HepG2 (cell line): ENCODE results near the gene MAP3K20.

Experiments
- CEBPG ChIP-seq: IDR thresholded peaks from 2 replicates; pipeline ENCODE4 v1.6.1; 2016
- CTCF ChIP-seq: sonication (generic); formaldehyde crosslinking; IDR thresholded peaks from 2 replicates; pipeline ENCODE4 v1.5.0; 2020; ENCODE audit warnings: mild to moderate bottlenecking, missing genetic modification reagents, moderate library complexity
- HNRNPH1 ChIP-seq: fragments of 200-400 bp; formaldehyde crosslinking; optimal IDR thresholded peaks from 2 replicates; pipeline ENCODE3; 2017; ENCODE audit warnings: mild to moderate bottlenecking, low read depth, low read length
- MLLT10 ChIP-seq: sonication (generic); formaldehyde crosslinking; IDR thresholded peaks from 2 replicates; pipeline ENCODE4 v1.4.0; 2020; ENCODE audit warnings: missing genetic modification reagents
- NBN ChIP-seq: fragments of 450-650 bp; conservative IDR thresholded peaks from 2 replicates; pipeline ENCODE4 v1.6.1; 2017
- NFKB2 ChIP-seq: sonication (generic); formaldehyde crosslinking; IDR thresholded peaks from 2 replicates; pipeline ENCODE4 v1.4.0; 2020; ENCODE audit warnings: missing genetic modification reagents, borderline replicate concordance
- ZFP90 ChIP-seq: sonication (generic); formaldehyde crosslinking; IDR thresholded peaks from 2 replicates; pipeline ENCODE4 v1.8.0; 2022; ENCODE audit warnings: missing genetic modification reagents, mild to moderate bottlenecking, inconsistent platforms, borderline replicate concordance
- ZNF576 ChIP-seq: sonication (generic); formaldehyde crosslinking; IDR thresholded peaks from 2 replicates; pipeline ENCODE4 v1.4.0; 2020; ENCODE audit warnings: mild to moderate bottlenecking, missing genetic modification reagents
- ZNF776 ChIP-seq: sonication (generic); formaldehyde crosslinking; IDR thresholded peaks from 2 replicates; pipeline ENCODE4 v1.4.0; 2020; ENCODE audit warnings: mild to moderate bottlenecking, missing genetic modification reagents
- ZNF782 ChIP-seq: sonication (generic); formaldehyde crosslinking; IDR thresholded peaks from 2 replicates; pipeline ENCODE4 v1.4.0; 2020; ENCODE audit warnings: missing genetic modification reagents, mild to moderate bottlenecking, borderline replicate concordance
- TF ChIP-seq, protein P1 (sequence below): sonication (generic); formaldehyde crosslinking; IDR thresholded peaks from 2 replicates; pipeline ENCODE4 v1.4.0; 2020; ENCODE audit warnings: missing genetic modification reagents

DNA sequence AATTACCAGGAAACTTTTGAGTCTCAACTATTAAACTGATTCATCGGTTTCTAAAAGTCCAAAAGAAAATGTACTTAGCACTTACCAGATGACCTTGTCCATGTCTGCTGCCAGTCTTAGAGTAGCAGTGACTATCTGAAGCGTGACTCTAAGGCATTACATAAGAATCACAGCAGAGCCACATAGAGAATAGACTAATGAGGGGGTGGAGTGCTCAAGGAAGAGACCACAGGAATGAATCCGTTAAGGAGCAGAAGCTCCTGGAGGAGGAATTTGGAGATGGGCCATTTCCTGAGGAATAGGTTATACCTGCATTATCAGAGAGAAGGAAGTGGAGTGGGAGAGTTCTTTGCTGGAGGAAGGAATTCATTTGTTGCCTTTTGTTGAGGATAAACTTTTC lies 116.0 kb downstream of the MAP3K20 start:
- no peak for TF ChIP-seq ZNF782 (CRISPR knock-in tag)
- TF ChIP-seq NBN = no peak
- TF ChIP-seq NFKB2 (CRISPR knock-in tag) = no peak
- no peak for TF ChIP-seq ZFP90
- TF ChIP-seq HNRNPH1 = no peak
- TF ChIP-seq CTCF (CRISPR knock-in tag) = no peak
- no peak for TF ChIP-seq MLLT10 (CRISPR knock-in tag)
- no peak for TF ChIP-seq CEBPG
- TF ChIP-seq ZNF776 = no peak
- TF ChIP-seq, protein P1, sequence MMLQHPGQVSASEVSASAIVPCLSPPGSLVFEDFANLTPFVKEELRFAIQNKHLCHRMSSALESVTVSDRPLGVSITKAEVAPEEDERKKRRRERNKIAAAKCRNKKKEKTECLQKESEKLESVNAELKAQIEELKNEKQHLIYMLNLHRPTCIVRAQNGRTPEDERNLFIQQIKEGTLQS (CRISPR knock-in tag) = no peak
- no peak for TF ChIP-seq ZNF576 (CRISPR knock-in tag)
